D721Med (cell line): Measurements from ENCODE around the gene UBE2E1.

ENCODE experiments used
- DNase-seq: peaks from one replicate; pipeline ENCODE4 v3.0.0; 2011; ENCODE audit warnings: low spot score; ENCODE audit not compliant: insufficient read length
- FAIRE-seq: peaks from 2 replicates; lab custom pipeline; 2011; peaks lifted over from hg19 to GRCh38; lab: Jason Lieb, UNC
- TF ChIP-seq, protein P1 (sequence below): IDR thresholded peaks from 2 replicates; pipeline ENCODE4 v1.5.1; 2012; ENCODE audit warnings: mild to moderate bottlenecking, control low read depth; ENCODE audit not compliant: insufficient read depth; ENCODE audit errors: missing control alignments

Gene UBE2E1

DNA sequence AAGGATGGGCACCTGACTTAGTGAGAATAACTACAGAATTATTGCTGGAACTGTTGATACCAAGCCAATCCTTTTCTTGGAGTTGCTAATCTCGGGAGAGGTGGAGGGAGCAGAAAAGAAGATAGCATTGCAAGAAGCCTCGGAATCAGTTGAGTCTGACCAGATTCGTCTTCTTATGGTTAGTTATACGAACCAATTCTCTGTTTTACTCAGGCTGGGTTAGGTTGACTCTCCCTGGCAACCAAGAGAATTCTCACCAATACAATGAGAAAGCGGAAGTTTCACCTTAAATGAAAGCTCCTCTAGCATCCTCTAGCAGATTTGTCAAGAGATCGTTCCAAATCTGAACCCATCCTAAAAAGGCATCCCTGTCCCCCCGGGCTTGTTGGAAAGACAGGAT is 43.5 kb upstream of the UBE2E1 start:
- no peak for DNase-seq
- no peak for FAIRE-seq
- TF ChIP-seq, protein P1, sequence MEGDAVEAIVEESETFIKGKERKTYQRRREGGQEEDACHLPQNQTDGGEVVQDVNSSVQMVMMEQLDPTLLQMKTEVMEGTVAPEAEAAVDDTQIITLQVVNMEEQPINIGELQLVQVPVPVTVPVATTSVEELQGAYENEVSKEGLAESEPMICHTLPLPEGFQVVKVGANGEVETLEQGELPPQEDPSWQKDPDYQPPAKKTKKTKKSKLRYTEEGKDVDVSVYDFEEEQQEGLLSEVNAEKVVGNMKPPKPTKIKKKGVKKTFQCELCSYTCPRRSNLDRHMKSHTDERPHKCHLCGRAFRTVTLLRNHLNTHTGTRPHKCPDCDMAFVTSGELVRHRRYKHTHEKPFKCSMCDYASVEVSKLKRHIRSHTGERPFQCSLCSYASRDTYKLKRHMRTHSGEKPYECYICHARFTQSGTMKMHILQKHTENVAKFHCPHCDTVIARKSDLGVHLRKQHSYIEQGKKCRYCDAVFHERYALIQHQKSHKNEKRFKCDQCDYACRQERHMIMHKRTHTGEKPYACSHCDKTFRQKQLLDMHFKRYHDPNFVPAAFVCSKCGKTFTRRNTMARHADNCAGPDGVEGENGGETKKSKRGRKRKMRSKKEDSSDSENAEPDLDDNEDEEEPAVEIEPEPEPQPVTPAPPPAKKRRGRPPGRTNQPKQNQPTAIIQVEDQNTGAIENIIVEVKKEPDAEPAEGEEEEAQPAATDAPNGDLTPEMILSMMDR, result no peak

DNA sequence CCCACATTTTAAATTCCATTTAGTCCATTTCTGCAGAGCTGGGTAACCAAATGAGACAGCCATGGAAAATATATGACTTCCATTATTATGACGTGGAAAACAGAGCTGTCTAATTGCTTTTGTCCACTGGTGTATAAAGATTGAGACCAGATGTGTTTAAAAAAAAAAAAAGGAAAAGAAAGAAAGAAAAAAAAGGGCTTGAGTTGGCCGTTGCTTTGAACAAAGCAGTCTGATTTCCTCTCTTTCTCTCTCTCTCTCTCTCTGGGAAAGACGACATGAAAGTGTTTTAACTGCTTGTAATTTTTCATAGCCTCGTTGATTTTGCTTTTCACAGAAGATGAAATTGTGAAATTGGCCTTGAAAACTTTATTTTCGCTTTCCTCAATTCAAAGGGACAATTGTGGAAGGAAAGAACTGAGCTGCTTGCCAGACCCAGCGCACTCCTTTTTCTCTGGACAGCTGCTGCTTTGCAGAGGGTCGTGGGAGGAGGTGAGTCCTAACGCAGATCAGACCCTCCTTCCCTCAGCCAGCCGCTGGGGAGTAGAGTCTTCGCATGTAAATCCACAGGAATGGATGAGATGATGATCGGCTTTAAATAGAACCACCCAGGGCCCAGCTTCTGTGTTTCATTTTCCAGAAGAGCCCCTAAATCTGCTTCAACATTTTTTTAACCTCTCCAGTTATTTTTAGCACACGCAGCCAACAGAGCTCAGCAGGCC is 42.8 kb upstream of the UBE2E1 start:
- no peak for DNase-seq
- FAIRE-seq, result no peak
- TF ChIP-seq, protein P1, result no peak

DNA sequence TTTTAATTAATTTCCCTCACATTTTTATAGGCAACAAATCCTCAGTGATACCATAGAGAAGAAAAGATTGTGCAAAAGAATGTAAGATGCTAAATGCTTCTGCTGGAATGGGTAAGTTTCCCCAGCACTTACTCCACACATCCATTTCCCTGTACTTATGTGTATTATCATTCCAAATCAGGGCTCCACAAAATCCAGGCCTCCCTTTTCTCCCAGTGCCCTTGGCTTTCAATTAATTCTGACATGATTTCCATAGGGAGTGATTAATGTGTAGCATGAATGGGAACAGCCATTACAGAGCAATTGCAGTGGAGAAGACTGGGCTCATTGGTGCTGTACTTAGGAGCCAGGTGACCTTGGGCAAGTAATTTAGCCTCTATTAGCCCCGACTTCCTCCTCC is 41.3 kb upstream of the UBE2E1 start:
- no peak for DNase-seq
- TF ChIP-seq, protein P1, result no peak
- no peak for FAIRE-seq

DNA sequence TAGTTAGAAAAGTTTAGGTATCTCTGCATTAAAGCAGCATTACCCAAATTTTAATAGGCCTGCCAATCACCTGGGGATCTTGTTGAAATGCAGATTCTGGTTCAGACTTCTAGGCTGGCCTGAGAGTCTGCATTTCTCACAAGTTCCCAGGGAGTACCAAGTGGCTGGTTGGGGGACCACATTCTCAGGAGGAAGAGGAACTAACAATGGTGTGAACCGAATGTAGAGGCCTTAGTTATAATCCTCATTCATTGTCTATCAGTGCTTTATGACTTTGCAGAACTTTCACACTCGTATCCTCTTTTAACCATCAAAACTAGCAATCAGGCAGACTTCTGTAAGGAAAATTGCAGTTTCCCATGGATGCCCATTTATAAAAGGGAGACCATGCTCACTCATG is 38.2 kb upstream of the UBE2E1 start:
- DNase-seq (no peak), FAIRE-seq (no peak)
- TF ChIP-seq, protein P1, result no peak

DNA sequence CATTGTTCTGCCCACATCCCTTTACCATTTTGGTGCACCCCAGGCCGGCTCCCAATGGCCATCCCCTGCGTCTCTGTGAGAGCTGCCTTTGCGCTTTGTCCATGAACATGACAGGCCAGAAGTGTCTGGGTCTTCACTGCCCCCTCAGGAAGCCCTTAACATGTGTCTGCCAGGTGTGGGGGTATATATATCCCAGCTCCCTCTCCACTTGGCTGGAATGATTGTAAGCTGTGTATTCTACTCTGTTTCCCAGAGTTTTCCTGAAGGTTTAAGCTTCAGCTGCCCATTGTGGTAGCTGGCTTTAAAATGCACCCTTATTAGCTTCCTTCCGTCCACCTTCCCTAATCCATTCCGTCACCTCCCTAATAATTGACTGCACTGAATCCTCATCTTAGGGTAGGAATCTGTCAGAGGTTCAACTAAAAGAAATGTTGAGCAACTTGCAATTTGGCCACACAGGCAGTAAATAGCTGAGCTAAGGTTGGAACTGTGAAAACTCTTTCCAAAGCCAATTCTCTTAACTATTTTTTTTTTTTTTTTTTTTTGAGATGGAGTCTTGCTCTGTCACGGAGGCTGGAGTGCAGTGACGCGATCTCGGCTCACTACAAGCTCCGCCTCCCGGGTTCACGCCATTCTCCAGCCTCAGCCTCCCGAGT is 30.4 kb upstream of the UBE2E1 start:
- TF ChIP-seq, protein P1, result no peak
- FAIRE-seq, result no peak
- no peak for DNase-seq

DNA sequence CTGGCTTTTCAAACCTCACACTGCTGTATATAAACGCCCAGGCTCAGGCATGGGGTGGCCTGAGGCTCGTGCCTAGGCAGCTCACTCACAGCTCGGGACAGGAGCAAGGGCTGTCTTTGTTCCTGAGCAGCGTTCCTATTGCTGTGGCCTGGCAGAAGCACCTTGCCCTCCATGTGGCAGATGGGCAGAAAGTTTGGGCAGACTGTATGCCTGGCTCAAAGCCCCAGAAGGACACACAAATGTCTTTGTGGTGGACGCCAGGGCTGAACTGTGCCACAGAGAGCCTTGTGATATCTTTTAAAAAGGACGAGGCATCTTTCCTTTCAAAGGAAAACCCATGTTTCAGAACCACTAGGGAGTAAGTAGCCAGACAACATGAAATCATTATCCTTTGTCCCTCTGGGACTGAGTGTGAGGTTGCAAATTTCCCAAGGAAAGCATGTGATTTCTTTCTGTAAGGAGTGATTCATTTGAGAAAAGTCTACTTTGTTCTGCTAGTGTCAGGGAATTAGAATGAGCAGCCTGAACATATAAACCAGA is 29.3 kb upstream of the UBE2E1 start:
- FAIRE-seq (no peak), DNase-seq (no peak)
- TF ChIP-seq, protein P1, result no peak

DNA sequence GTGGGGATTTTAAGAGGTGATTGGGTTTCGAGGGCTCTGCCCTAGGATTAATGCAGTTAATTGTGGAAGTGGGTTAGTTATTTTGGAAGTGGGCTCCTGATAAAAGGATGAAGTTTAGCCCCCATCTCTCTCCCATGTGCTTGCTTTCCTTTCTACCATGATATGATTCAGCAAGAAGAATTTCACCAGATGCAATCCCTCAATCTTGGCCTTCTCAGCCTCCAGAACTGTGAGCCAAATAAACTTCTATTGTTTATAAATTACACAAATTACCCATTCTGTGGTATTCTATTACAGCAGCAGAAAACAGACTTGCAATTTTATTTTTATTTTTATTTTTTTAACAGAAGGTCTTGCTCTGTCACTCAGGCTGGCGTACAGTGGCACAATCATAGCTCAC is 27.3 kb upstream of the UBE2E1 start:
- FAIRE-seq, result no peak
- no peak for DNase-seq
- TF ChIP-seq, protein P1, result no peak
